Measurements from ENCODE around the gene UPP2.

UPP2 gene

GRCh38 chr2:158113741-158114295 is 12.1 kb downstream of the UPP2 start:
- DNase-seq: peak; percentile 15

- peak; percentile 17 for DNase-seq
These were observed 12.8 kb downstream of the UPP2 start for GRCh38 chr2:158114516-158114915.

GRCh38 chr2:158115202-158115767 is 13.6 kb downstream of the UPP2 start:
- no peak for DNase-seq

- DNase-seq: no peak
These were observed 15.3 kb downstream of the UPP2 start for GRCh38 chr2:158116936-158117335.

- DNase-seq: peak; percentile 25
These were observed 18.4 kb downstream of the UPP2 start for GRCh38 chr2:158120102-158120501.

- DNase-seq: no peak
These were observed 19.3 kb downstream of the UPP2 start for GRCh38 chr2:158120664-158121641.

GRCh38 chr2:158124896-158125295 is 23.2 kb downstream of the UPP2 start:
- DNase-seq: no peak

- DNase-seq: no peak
These were observed 24.3 kb downstream of the UPP2 start for GRCh38 chr2:158125756-158126498.

GRCh38 chr2:158127380-158127804 is 25.7 kb downstream of the UPP2 start:
- no peak for DNase-seq

- DNase-seq: no peak
These were observed 26.7 kb downstream of the UPP2 start for GRCh38 chr2:158128168-158128973.

- DNase-seq: no peak
These were observed 27.4 kb downstream of the UPP2 start for GRCh38 chr2:158129037-158129436.

- DNase-seq: no peak
These were observed 29.3 kb downstream of the UPP2 start for GRCh38 chr2:158130832-158131473.

GRCh38 chr2:158131483-158131912 is 29.8 kb downstream of the UPP2 start:
- DNase-seq: no peak

GRCh38 chr2:158131919-158132566 is 30.4 kb downstream of the UPP2 start:
- DNase-seq: no peak

- no peak for DNase-seq
These were observed 32.4 kb downstream of the UPP2 start for GRCh38 chr2:158134055-158134454.

- DNase-seq: peak; percentile 30
These were observed 33.0 kb downstream of the UPP2 start for GRCh38 chr2:158134655-158135054.

- no peak for DNase-seq
These were observed 33.4 kb downstream of the UPP2 start for GRCh38 chr2:158135096-158135495.

GRCh38 chr2:158138255-158138654 is 36.6 kb downstream of the UPP2 start:
- peak; percentile 26 for DNase-seq

- DNase-seq: no peak
These were observed 38.5 kb downstream of the UPP2 start for GRCh38 chr2:158140201-158140600.

GRCh38 chr2:158142165-158142564 is 40.5 kb downstream of the UPP2 start:
- peak; percentile 50 for DNase-seq
